ENCODE data around the gene MC3R. TPM values are rescaled to one million over a fixed set of nuclear protein-coding genes. Genes with fewer than 3 reads are reported as not detected.

MC3R gene
- total RNA-seq, 1 experiment from 2014 or later, result not detected

DNA sequence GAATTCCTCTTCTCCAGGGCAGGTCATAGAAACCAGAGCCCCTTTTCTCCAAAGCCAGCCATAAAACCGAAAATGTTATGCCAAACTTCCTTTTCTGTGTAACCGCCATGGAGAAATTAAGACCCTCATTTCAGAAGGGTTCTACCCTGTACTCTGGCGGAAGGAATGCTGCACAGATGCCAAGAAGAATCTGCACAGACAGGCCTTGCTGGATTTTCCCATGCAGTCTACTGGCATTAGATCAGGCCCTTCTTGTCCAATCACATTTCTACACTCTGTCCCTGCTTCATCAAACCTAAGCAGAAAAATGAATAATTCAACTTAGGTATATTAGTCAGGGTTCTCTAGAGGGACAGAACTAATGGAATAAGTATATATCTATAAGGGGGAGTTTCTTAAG lies 43.2 kb upstream of the MC3R start:
- H2BK12ac ChIP-seq (ENCODE audit: insufficient read length, low read depth, low read length), result no peak overlapping the region
- Mint-ChIP-seq H3K4me1 (no peaks in the 10 kb centered on the region), H3K36me3 (ENCODE audit: insufficient read depth in 1 of 3, low read depth in 3 of 3) (peaks cover 7 to 25% (median 8%) of the 10 kb centered on the region in 3 experiments; a peak in 6 of 7 replicates), H3K4me3 (no peak overlapping the region), H3K27me3 (ENCODE audit: low read depth) (peaks cover 5% of the 10 kb centered on the region; the same call in 1 of the 2 replicates), H3K9me3 (peaks cover 91 to 99% of the 10 kb centered on the region in 2 experiments), H3K27ac (no peak overlapping the region)
- no peak overlapping the region for H3K9ac ChIP-seq (ENCODE audit: extremely low read depth, insufficient read length, low read length)
- H3K27me3 ChIP-seq (ENCODE audit: insufficient read depth, low read length), result no peaks in the 10 kb centered on the region
- H2BK5ac ChIP-seq (ENCODE audit: insufficient read length, low read length), result no peak overlapping the region
- no peaks in the 10 kb centered on the region for H3K79me1 ChIP-seq (ENCODE audit: insufficient read depth, low read depth, low read length, poor library complexity, severe bottlenecking)
- H2BK20ac ChIP-seq (ENCODE audit: low read depth, low read length, poor library complexity, severe bottlenecking), result no peak overlapping the region
- no peaks in the 10 kb centered on the region for H3K4me1 ChIP-seq (ENCODE audit: insufficient read depth, low read length)
- H2BK15ac ChIP-seq (ENCODE audit: low read depth, low read length), result no peak overlapping the region
- H3K23me2 ChIP-seq (ENCODE audit: insufficient read length, low read depth, low read length, poor library complexity, severe bottlenecking), result no peaks in the 10 kb centered on the region
- no peak overlapping the region for H2AFZ ChIP-seq (ENCODE audit: low read length)
- no peak overlapping the region for H3K27ac ChIP-seq (ENCODE audit: insufficient read length, low read depth, low read length)
- no peaks in the 10 kb centered on the region for H3K79me2 ChIP-seq (ENCODE audit: insufficient read depth, low read length)
- no peak for TF ChIP-seq CTCF (conservative IDR thresholded peaks at IDR 0.05)
- no peak overlapping the region for H2BK120ac ChIP-seq (ENCODE audit: low read depth, low read length, poor library complexity, severe bottlenecking)
- no peak overlapping the region for H3K18ac ChIP-seq (ENCODE audit: insufficient read length, low read depth, low read length)
- no peaks in the 10 kb centered on the region for H4K20me1 ChIP-seq (ENCODE audit: control insufficient read depth, insufficient read depth, insufficient read length)
- no peak overlapping the region for H3K4me2 ChIP-seq (ENCODE audit: insufficient read depth, insufficient read length, low read length)
- WGBS (ENCODE audit: extremely low coverage, insufficient read length, low lambda C conversion rate), result no CpG with 5 or more reads among the region's 3 CpGs
- peaks cover 70% of the 10 kb centered on the region for H3K9me3 ChIP-seq (ENCODE audit: control insufficient read depth, low read depth, low read length)
- H4K5ac ChIP-seq (ENCODE audit: insufficient read length, low read depth, low read length), result no peak overlapping the region
- no peak overlapping the region for H3K23ac ChIP-seq (ENCODE audit: insufficient read length, low read depth, low read length)
- H2AK5ac ChIP-seq (ENCODE audit: insufficient read length, low read length), result no peak overlapping the region
- H3T11ph ChIP-seq (ENCODE audit: low read length), result no peak overlapping the region
- DNase-seq, result no peak
- no peak overlapping the region for H3K14ac ChIP-seq (ENCODE audit: insufficient read depth, low read length)
- no peak overlapping the region for H3K4ac ChIP-seq (ENCODE audit: low read depth, low read length)
- H3K56ac ChIP-seq (ENCODE audit: insufficient read length, low read depth, low read length), result no peak overlapping the region
- no peak overlapping the region for H4K91ac ChIP-seq (ENCODE audit: insufficient read length, low read depth, low read length)
- no peak overlapping the region for H4K8ac ChIP-seq (replicated peaks; ENCODE audit: insufficient read length, low read depth, low read length)

Measured in H9 (cell line).